HG02973 (cell line): ENCODE measurements around the gene PRTFDC1.
"Not testable (repeated sequence)": the region's sequence is repeated elsewhere in the genome, so short reads cannot be mapped to it uniquely, and the experiment has no call there.

Experiments
- ATAC-seq: cut with Tn5 transposase; IDR thresholded peaks from one replicate; pipeline ENCODE4 v1.9.1; 2021; ENCODE audit warnings: moderate library complexity; ENCODE audit not compliant: unreplicated experiment

PRTFDC1 gene

GRCh38 chr10:24935504-24936292 lies 16.7 kb downstream of the PRTFDC1 start:
- ATAC-seq = no peak

DNA sequence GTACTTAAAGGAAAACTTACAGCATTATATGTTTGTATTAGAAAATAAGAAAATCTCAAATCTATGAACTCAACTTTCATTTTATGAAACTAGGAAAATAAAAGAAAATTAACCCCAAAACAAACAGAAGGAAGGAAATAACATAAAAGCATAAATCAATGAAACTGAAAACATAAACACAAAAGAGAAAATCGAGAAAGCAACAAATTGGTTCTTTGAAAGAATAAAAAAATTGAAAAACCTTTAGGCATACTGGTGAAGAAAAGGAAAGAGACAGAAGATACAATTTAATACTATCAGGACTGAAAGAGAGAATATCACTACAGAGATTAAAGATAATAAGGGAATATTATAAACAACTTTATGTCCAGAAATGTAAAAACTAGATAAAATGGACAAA lies 21.2 kb downstream of the PRTFDC1 start:
- no peak for ATAC-seq

DNA sequence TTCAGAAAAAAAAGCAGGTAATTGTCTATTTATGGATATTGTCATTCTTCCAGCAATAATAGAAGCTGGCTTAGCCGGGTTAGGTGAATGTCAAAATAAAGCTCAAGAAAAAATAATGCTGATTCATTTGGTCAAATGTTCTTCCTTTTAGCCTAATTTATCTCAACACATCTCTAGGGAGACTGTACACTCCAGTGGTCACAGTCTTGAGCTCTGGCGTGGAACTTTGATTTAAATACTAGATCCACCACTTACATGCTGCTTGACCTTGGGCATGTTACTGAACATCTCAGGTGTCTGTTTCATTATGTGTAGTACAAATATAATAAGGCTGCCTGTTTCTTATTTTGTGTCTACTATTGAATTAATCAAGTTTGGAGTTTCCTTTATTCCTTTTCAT lies 22.0 kb downstream of the PRTFDC1 start:
- peak; percentile 75 for ATAC-seq

DNA sequence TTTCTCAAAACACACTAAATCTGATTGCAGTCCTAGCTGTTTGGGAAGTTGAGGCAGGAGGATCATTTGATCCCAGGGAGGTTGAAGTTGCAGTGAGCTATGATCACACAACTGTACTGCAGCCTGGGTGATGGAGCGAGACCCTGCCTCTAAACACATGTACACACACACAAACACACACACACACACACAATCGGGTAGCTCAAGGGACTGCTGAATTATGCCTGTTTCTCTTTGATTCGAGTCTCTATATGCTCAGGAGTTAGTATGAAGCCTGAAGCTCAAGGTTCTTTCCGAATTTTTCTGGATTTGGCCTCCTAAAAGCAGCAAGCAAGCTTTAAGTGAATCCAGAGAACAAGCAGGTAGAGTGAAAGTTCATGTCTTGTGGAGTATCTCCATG lies 22.5 kb downstream of the PRTFDC1 start:
- ATAC-seq = no peak

DNA sequence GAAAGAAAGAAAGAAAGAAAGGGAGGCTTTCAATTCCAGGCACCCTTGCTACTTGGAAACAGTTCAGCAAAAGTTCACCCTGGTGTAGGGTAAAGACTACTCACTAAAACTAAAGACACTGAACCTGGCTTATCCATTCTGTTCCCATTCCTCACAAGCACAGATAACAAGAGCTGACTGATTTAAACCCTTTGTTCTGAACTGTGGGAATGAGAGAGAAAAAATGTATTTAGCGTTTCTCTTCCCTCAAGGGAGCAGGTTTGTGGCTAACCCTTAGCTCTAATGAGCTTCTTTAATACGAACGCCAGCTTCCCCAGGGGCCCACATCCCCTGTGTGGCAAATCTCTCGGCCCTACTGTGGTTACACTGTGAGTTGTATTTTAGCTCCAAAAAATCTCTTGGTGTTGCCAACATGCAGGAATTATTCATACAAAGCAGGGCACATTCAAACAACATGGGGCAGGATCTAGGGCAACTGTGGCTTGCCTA lies 23.3 kb downstream of the PRTFDC1 start:
- ATAC-seq = no peak

GRCh38 chr10:24928163-24928562 lies 24.2 kb downstream of the PRTFDC1 start:
- ATAC-seq = no peak

DNA sequence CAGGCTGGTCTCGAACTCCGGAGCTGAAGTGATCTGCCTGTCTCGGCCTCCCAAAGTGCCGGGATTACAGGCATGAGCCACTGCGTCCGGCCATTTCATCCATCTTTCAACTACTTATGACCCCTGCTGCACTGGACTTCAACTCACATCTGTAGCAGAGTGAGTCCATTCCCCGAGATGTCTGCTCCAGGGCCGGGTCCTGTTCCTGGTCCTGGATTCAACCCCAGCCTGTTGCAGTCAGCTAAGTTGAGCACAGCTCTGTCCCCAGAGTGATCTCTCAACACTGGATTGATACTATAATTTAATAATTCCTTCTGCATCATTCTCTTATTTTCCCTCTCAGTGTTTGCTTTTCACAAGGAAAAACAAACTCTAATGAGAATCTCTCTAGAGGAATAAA lies 25.8 kb downstream of the PRTFDC1 start:
- ATAC-seq = no peak

DNA sequence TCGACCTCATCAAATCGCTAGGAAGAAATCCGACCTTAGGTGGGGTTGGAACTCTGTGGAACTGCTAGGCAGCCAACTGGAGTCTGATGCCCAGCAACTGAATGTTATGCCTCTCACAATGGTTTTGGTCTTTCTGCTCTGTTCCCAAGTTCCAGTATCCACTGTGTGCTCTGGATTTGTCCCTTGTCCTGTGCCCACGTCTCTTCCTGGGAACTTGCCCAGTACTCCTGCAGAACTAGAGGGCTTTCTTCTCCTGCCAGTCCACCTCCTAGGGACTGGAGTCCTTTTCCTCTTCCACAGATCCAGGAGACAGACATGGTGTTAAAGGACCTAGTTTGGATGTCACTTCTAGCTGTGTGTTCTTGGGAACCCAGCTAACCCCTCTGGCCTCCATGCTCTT lies 26.6 kb downstream of the PRTFDC1 start:
- no peak for ATAC-seq

DNA sequence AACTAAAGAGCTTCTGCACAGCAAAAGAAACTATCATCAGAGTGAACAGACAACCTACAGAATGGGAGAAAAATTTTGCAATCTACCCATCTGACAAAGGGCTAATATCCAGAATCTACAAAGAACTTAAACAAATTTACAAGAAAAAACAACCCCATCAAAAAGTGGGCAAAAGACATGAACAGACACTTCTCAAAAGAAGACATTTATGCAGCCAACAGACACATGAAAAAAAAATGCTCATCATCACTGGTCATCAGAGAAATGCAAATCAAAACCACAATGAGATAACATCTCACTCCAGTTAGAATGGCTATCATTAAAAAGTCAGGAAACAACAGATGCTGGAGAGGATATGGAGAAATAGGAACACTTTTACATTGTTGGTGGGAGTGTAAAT lies 27.9 kb downstream of the PRTFDC1 start:
- ATAC-seq = not testable (repeated sequence)

GRCh38 chr10:24922222-24922868 lies 30.1 kb downstream of the PRTFDC1 start:
- not testable (repeated sequence) for ATAC-seq

GRCh38 chr10:24920907-24921881 lies 31.2 kb downstream of the PRTFDC1 start:
- ATAC-seq = peak; percentile 98

- not testable (repeated sequence) for ATAC-seq
Measured at GRCh38 chr10:24920192-24920591, 32.2 kb downstream of the PRTFDC1 start.

DNA sequence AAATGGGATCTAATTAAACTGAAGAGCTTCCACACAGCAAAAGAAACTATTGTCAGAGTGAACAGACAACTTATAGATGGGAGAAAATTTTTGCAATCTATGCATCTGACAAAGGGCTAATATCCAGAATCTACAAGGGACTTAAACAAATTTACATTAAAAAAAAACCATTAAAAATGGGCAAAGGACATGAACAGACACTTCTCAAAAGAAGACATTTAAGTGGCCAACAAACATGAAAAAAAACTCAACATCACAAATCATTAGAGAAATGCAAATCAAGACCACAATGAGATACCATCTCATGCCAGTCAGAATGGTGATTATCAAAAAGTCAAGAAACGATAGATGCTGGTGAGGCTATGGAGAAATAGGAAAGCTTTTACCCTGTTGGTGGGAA lies 32.8 kb downstream of the PRTFDC1 start:
- ATAC-seq = not testable (repeated sequence)

DNA sequence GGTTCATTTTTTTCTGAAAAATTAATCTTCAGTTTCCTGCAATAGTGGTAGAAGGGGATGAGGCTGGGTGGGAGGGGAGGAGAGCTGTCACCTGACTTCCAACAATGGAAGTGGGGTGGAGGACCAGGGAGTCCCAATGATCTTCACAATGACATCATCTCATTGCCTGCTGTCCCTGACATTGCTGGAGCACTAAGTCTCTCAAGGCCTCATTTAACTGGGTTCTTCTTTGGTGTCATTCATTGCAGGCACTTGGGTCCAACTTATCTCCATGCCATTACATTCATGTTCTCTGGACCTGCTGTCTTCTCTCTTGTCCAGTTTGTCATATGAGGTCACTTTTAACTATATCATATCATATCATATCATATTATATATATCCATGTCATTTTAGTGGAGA lies 34.4 kb downstream of the PRTFDC1 start:
- no peak for ATAC-seq

GRCh38 chr10:24917493-24917892 lies 34.9 kb downstream of the PRTFDC1 start:
- no peak for ATAC-seq

- ATAC-seq = no peak
Measured at GRCh38 chr10:24916365-24916764, 36.0 kb downstream of the PRTFDC1 start.

GRCh38 chr10:24915304-24915703 lies 37.1 kb downstream of the PRTFDC1 start:
- no peak for ATAC-seq

- no peak for ATAC-seq
Measured at GRCh38 chr10:24914148-24914547, 38.3 kb downstream of the PRTFDC1 start.

DNA sequence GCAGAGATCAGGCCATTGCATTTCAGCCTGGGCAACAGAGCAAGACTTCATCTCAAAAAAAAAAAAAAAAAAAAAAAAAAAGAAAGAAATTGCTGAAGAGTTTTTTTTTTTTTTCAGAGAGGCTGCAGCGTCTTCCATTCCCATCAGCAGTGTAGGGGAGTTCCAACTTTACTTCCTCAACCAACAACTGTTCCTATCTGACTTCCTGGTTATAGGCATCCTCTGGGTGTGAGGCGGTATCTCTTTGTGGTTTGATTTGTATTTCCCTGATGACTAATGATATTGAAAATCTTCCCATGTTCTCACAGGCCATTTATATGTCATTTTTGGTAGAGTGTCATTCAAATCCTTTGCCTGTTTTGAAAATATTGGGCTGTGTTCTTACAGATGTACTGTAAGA lies 40.2 kb downstream of the PRTFDC1 start:
- no peak for ATAC-seq

GRCh38 chr10:24911029-24911428 lies 41.4 kb downstream of the PRTFDC1 start:
- no peak for ATAC-seq

DNA sequence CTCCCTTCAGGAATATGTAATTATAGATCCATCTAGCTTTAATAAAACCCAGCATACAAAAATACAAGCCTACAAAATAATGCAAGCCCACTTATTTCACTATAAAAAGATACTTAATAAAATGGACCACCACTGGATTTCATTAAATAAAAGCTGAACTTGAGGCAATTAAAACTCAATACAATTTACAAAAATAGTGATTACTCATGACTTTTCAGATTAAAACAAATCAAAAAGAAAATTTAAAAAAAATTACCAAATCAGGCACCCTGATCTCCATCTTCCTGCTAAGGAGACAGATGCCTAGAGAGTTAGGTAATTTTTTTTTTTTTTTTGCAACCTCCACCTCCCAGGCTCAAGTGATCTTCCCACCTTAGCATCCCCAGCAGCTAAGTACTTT lies 41.8 kb downstream of the PRTFDC1 start:
- ATAC-seq = no peak
